ENCODE measurements around the gene SLC2A10. TPM values are rescaled to one million over a fixed set of nuclear protein-coding genes. Genes with fewer than 3 reads are reported as not detected.

The SLC2A10 gene
- total and polyA plus RNA-seq, 5 donors: 4.6 to 8.5 (median 7.4) TPM

DNA sequence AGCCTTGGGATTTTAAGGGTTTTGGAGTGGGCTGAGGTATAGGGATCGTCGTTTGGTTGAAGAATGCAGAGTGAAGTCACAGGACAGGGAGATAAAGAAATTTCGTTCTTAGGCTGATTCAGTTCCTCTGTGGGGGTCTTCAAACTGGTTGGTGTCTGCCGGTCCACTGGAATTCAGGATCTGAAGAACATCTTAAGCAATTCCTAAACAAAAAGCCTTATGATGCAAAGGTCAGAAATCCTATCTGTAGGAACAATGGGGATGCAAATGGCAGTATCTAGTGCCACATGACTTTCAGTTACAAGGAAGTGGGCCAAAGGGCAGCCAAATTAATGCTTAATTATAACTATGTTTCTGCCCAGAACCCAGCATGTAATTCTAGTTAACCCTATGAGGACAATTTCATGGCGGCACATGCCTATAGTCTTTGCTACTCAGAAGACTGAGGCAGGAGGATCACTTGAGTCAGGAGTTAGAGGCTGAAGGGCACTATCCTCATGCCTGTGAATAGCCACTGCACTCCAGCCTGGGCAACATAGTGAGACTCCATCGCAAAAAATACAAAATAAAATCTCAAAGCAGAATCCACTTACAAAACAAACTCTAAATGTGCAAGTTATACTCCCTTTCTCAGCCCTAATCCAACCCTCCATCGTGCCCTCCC, 4.6 kb upstream of the SLC2A10 start:
- Histone ChIP-seq H3K27me3 (ENCODE audit: control insufficient read depth, insufficient read depth) (no peaks in the 10 kb centered on the region), H3K27ac (ENCODE audit: low read length) (no peak overlapping the region), H3K4me1 (ENCODE audit: control insufficient read depth, insufficient read depth, low read length) (no peaks in the 10 kb centered on the region), H3K9me3 (ENCODE audit: control insufficient read depth, low read length) (no peaks in the 10 kb centered on the region), H3K4me3 (ENCODE audit: low read length) (no peak overlapping the region)
- intact Hi-C loops (cut with DNase I): no loop called here
- 57% methylated on average over 7 of the region's 7 CpGs for WGBS
- ATAC-seq (no peak), DNase-seq (no peak)

DNA sequence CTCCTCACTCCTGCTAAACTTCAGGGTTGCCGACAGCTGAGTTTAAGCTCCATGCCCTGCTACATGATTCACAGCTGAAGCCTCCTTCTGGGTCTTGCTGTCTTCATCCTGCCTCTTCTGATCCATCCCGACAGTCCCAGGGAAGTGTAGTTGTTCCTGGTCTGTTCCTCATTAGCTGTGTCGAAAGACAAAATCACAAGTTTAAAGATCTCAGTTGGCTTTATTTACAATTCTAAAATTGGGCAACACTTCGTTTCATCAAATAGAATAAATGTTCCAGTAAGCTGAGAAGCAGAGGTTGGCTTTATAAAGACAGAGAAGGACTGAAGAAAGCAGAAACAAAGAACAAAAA, 4.1 kb upstream of the SLC2A10 start:
- Histone ChIP-seq H3K4me3 (ENCODE audit: low read length) (no peak overlapping the region), H3K9me3 (ENCODE audit: control insufficient read depth, low read length) (no peaks in the 10 kb centered on the region), H3K27me3 (ENCODE audit: control insufficient read depth, insufficient read depth) (no peaks in the 10 kb centered on the region), H3K27ac (ENCODE audit: low read length) (no peak overlapping the region), H3K4me1 (ENCODE audit: control insufficient read depth, insufficient read depth, low read length) (no peaks in the 10 kb centered on the region)
- ATAC-seq (no peak), DNase-seq (no peak)
- intact Hi-C loops (cut with DNase I): no loop called here
- WGBS: 61% methylated on average over 4 of the region's 4 CpGs

DNA sequence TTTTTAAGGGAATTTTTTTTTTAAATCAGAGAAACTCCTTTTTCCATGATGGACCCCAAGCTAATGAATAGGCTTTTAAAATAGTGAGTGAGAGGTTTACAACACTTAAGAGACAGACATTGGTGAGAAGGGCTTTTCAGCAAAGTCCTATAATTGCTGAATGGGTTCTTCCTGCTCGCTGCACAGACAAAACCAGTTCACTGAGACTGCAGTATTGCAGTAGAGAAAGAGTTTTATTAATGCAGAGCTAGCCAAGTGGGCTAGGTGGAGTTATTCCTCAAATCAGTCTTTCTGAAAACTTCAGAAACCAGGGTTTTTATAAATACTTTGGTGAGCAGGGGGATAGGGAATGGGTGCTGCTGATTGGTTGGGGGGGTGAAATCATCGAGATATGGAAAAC, 3.2 kb upstream of the SLC2A10 start:
- no peak for ATAC-seq
- no peaks in the 10 kb centered on the region for H3K9me3 ChIP-seq (ENCODE audit: control insufficient read depth, low read length)
- 96% methylated on average over 2 of the region's 2 CpGs for WGBS
- no peak for DNase-seq
- H3K4me1 ChIP-seq (ENCODE audit: control insufficient read depth, insufficient read depth, low read length): no peaks in the 10 kb centered on the region
- H3K27ac ChIP-seq (ENCODE audit: low read length): no peak overlapping the region
- intact Hi-C loops (cut with DNase I): no loop called here
- H3K27me3 ChIP-seq (ENCODE audit: control insufficient read depth, insufficient read depth): no peaks in the 10 kb centered on the region
- no peak overlapping the region for H3K4me3 ChIP-seq (ENCODE audit: low read length)

DNA sequence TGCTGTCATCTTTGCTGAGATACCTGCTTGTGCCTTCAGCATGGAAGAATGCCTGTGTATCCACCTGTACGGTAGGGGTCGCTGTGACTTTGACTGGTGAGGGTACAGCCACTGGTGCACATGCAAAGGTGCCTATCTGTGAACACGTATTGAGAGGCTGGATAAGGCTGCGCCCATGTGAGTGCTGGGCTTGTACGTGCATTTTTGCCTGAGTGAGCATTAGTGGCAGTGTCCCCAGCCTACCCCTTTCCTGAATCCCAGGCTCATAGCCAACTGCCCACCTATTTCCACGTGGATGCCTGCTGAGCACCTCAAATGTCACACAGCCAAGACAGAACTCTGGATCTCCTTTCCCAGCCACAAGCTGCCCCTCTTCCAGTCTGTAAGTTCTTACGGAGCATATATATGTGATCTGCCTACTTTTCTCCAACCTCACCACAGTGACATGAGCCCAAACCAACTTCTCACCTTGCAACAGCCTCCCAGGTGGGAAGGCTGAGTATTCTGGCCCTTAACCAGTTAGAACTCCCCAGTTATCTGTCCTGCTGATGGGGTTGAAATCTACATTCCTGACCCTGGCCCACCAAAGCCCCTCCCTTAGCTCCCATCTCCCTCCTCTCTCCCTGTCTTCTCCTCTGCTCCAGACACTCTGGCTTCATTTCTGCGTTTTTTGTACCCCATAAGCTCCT, 1.1 kb upstream of the SLC2A10 start:
- Histone ChIP-seq H3K27me3 (ENCODE audit: control insufficient read depth, insufficient read depth) (no peaks in the 10 kb centered on the region), H3K4me1 (ENCODE audit: control insufficient read depth, insufficient read depth, low read length) (no peaks in the 10 kb centered on the region), H3K9me3 (ENCODE audit: control insufficient read depth, low read length) (no peaks in the 10 kb centered on the region), H3K27ac (ENCODE audit: low read length) (no peak overlapping the region), H3K4me3 (ENCODE audit: low read length) (no peak overlapping the region)
- WGBS: 65% methylated on average over 8 of the region's 8 CpGs
- DNase-seq (no peak), ATAC-seq (no peak)
- intact Hi-C loops (cut with DNase I): no loop called here

DNA sequence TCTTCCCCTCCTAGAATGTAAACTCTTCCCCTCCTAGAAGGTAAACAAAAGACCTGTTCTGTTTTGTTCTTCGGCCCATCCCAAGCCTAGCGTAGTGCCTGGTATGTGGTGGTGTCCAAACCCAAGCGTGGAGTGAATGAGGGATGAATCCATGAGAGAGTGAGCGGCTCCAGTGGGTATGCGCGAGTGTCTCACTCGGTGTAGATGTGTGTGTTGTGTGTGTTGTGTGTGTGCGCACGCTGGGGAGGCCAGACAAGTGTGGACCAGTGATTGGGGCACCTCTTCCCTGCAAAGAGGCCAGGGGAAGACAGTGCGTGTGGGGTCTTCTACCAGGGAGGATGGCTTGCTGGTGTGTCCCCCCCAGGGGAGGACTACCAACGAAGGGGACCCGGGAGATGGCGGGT, 392 bp upstream of the SLC2A10 start:
- DNase-seq (no peak), ATAC-seq (peak in 1 of 2 donors; percentile 41)
- 57% methylated on average over 13 of the region's 13 CpGs for WGBS
- Histone ChIP-seq H3K9me3 (ENCODE audit: control insufficient read depth, low read length) (no peaks in the 10 kb centered on the region), H3K27ac (ENCODE audit: low read length) (no peak overlapping the region), H3K27me3 (ENCODE audit: control insufficient read depth, insufficient read depth) (no peaks in the 10 kb centered on the region), H3K4me1 (ENCODE audit: control insufficient read depth, insufficient read depth, low read length) (no peaks in the 10 kb centered on the region), H3K4me3 (ENCODE audit: low read length) (peak overlapping the region; percentile 69)
- intact Hi-C loops (cut with DNase I): no loop called here

DNA sequence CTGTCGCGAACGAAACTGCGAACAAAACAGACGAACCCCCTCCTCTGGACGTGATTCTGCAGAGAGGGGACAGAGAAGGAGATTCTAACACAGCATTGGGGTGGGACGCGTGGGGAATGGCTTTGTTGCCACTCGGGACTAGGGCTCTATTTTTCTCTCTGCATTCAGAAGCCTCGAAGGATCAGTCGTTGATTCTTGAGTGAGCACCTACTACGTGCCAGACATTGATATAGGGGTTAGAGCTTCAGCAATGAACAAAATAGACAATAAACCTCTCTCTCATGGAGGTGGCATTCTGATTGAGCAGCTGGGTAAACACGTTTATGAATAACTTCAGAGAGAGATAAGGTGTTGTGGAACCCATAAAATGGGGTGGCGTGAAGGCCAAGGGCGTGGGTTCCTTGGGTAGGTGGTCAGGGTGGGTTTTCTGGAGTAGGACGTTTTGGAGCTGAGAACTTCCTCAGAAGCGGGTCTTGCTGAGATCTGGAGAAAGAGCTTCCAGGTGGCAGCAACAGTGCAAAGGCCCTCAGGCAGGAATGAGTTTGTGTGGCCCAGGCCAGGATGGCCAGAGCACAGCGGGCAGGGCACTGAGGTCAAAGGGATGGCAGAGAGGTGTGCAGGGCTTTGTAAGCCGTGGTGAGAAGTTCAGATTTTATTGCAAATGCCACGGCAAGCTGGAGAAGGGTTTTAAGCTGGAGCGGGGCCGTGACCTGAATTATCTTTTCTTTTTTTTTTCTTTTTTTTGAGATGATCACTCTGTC, 884 bp downstream of the SLC2A10 start:
- intact Hi-C loops (cut with DNase I): no loop called here
- Histone ChIP-seq H3K27ac (ENCODE audit: low read length) (no peak overlapping the region), H3K4me1 (ENCODE audit: control insufficient read depth, insufficient read depth, low read length) (peaks cover 2% of the 10 kb centered on the region), H3K27me3 (ENCODE audit: control insufficient read depth, insufficient read depth) (no peaks in the 10 kb centered on the region), H3K9me3 (ENCODE audit: control insufficient read depth, low read length) (no peaks in the 10 kb centered on the region), H3K4me3 (ENCODE audit: low read length) (peak overlapping the region; percentile 69)
- DNase-seq (no peak), ATAC-seq (no peak)
- 39% methylated on average over 22 of the region's 22 CpGs for WGBS

DNA sequence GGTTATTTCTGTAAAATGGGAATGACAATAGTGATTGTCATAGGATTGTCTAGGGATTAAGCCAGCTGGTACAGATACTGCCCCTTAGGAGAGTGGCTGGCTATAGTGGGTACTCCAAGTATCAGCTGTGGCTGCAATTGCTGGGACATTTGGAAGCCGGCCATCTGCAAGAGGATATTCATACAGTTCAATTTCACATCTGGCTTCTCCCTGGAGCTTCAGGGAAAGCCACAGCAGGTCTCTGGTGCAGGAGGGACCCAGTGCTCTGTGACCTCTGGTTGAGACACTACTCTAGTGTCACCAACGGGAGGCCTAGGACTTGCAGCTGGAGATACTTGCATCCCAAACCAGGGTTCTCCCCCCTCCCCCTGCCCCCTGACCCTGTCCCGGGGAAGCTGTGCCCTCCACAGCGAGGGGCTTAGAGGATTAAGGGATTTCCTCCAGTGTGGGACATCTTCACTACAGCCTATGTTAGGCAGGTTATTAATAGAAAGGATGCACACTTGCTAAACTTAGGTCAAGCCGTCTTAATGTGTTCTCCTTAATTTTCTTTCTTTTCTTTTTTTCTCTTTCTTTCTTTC, 2.7 kb downstream of the SLC2A10 start:
- Histone ChIP-seq H3K9me3 (ENCODE audit: control insufficient read depth, low read length) (no peaks in the 10 kb centered on the region), H3K4me3 (ENCODE audit: low read length) (no peak overlapping the region), H3K4me1 (ENCODE audit: control insufficient read depth, insufficient read depth, low read length) (peaks cover 2% of the 10 kb centered on the region), H3K27me3 (ENCODE audit: control insufficient read depth, insufficient read depth) (no peaks in the 10 kb centered on the region), H3K27ac (ENCODE audit: low read length) (no peak overlapping the region)
- intact Hi-C loops (cut with DNase I): no loop called here
- 67% methylated on average over 5 of the region's 5 CpGs for WGBS
- ATAC-seq (no peak), DNase-seq (no peak)

DNA sequence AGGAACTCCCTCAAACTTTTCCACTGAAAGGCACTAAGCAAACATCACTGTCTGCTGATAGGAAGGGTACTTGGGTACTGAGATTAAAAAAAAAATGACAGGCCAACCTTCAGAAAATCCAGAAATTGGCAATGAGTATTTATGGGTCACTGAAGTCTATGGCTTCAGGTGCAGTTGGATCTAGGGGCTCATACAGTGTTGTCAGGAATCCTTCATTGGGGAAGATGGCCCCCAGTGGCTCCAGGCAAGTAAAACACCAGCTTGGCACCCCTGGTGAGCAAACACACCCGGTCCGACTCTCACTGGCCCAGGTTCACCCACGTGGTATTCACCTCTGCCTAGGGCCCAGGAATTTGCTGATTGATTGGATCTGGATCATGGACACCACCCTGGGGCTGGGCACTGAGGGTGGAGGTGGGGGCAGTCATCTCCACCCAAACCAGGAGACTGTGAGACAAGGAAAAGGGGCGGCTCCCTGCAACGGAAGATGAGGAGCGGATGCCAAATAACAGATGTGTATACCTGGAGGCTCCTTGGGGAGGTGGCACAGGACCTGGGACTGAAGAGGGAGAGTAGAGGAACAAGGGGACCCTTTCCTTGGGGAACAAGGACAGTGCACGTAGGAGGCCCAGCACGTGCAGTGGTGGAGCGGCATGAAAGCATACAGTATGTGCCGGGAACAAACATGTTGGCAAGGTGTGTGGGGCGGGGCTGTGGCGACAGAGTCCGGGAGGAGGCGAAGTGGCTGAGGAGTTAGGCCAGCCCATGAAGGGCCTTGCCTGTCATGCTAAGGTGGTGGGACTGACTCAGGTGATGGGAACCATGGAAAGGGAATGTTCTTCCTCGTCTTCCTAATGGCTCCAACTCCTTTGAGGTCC, 4.7 kb downstream of the SLC2A10 start:
- Histone ChIP-seq H3K4me1 (ENCODE audit: control insufficient read depth, insufficient read depth, low read length) (peaks cover 2% of the 10 kb centered on the region), H3K27me3 (ENCODE audit: control insufficient read depth, insufficient read depth) (no peaks in the 10 kb centered on the region), H3K9me3 (ENCODE audit: control insufficient read depth, low read length) (no peaks in the 10 kb centered on the region), H3K27ac (ENCODE audit: low read length) (no peak overlapping the region), H3K4me3 (ENCODE audit: low read length) (no peak overlapping the region)
- ATAC-seq: no peak
- no peak for DNase-seq
- WGBS: 91% methylated on average over 15 of the region's 15 CpGs
- intact Hi-C loops (cut with DNase I): no loop called here

DNA sequence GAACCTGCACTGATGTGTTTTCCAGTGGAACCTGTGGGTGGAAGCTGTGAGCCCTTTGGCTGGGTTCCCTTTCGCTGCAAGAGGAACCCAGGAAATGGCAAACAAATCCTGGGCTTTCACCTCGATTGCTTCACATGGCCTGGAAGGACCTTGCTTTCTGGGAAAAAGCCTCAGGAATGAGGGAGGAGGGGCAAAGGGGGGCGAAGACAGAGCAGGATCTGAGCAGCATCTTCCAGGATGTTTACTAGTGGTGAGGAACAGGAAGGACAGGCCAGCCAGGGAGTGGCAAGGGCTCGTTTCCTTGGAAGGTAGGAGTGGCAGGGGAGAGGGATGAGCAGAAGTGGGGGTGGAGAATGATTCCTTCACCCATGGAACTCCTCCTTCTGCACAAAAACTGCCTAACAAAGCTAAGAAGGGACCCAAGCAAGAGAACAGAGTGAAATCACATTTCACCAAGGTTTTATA, 5.9 kb downstream of the SLC2A10 start:
- Histone ChIP-seq H3K27ac (ENCODE audit: low read length) (no peak overlapping the region), H3K4me3 (ENCODE audit: low read length) (no peak overlapping the region), H3K4me1 (ENCODE audit: control insufficient read depth, insufficient read depth, low read length) (peaks cover 2% of the 10 kb centered on the region), H3K9me3 (ENCODE audit: control insufficient read depth, low read length) (no peaks in the 10 kb centered on the region), H3K27me3 (ENCODE audit: control insufficient read depth, insufficient read depth) (no peaks in the 10 kb centered on the region)
- intact Hi-C loops (cut with DNase I): no loop called here
- no peak for DNase-seq
- 34% methylated on average over 4 of the region's 4 CpGs for WGBS
- no peak for ATAC-seq

DNA sequence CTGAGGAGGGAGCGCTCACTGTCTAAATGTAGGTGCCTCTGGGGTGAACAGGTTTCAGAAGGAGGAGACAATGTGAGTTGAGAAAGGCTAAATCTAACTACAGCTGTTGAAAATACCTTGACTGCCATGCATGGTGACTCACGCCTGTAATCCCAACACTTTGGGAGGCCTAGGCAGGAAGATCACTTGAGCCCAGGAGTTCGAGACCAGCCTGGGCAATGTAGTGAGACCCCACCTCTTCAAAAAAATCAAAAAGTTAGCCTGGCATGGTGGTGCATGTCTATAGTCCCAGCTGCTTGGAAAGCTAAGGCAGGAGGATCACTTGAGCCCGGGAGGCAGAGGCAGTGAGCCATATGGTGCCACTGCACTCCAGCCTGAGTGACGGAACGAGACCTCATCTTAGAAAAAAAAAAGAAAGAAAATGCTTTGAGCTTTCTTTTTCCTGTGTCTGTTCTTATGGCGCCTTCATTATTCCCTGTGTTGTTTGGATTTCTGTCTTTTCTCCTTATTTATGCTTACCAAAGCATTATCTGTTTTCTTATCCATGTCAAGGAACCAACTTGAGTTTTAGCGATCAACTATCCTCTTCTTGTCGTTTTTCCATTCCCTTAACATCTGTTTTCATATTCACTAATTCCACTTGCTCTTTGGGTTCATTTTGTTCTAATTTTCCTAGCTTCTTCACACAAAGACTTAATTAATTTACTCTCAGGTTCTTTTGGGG, 8.5 kb downstream of the SLC2A10 start:
- Histone ChIP-seq H3K4me1 (ENCODE audit: control insufficient read depth, insufficient read depth, low read length) (peaks cover 2% of the 10 kb centered on the region), H3K9me3 (ENCODE audit: control insufficient read depth, low read length) (no peaks in the 10 kb centered on the region), H3K27ac (ENCODE audit: low read length) (no peak overlapping the region), H3K27me3 (ENCODE audit: control insufficient read depth, insufficient read depth) (no peaks in the 10 kb centered on the region), H3K4me3 (ENCODE audit: low read length) (no peak overlapping the region)
- ATAC-seq (no peak), DNase-seq (no peak)
- WGBS: 94% methylated on average over 9 of the region's 9 CpGs
- intact Hi-C loops (cut with DNase I): no loop called here
